NK-92 (cell line): Measurements from ENCODE around the gene TTLL8.

Experiments
- DNase-seq: peaks from one replicate; lab custom pipeline; 2025; ENCODE audit not compliant: unreplicated experiment; lab: John Stamatoyannopoulos, UW

The TTLL8 gene

DNA sequence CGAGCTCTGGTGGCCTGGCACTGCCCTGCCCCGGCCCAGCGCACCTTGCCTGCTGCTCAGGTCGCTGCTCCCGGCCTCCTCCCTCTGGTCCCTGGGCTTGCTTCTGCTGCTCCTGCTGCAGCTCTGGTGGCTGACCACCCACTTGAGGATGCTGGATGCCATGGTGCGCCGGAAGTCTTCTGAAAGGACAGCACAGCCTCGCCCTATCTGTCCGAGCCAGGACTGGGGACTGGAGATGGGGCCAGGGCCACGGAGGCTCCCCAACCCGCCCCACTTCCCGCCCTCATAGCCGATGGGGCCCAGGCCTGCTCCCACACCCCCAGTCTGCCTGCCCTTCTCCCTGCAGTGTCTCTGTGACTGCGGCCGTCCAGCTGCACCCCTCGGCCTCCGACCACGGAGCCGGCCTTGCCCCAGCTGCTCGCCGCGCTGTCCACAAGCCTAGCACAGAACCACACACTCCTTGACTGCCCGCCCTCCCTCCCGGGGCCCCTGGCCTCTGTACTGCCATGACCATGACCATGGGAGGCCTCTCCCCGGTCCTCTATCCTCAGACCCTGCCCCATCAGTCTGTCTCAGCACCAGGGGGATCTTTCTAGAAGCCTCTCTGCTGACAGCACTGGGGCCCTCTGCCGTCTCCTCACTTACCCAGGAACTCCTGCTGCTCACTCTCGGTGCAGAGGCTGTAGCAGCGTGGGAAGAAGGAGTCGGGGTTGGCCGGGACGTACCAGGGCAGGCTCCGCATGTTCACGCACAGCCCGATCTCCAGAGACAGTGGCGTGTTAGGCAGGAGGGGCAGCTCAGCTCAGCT, 12.7 kb downstream of the TTLL8 start:
- no peak for DNase-seq

DNA sequence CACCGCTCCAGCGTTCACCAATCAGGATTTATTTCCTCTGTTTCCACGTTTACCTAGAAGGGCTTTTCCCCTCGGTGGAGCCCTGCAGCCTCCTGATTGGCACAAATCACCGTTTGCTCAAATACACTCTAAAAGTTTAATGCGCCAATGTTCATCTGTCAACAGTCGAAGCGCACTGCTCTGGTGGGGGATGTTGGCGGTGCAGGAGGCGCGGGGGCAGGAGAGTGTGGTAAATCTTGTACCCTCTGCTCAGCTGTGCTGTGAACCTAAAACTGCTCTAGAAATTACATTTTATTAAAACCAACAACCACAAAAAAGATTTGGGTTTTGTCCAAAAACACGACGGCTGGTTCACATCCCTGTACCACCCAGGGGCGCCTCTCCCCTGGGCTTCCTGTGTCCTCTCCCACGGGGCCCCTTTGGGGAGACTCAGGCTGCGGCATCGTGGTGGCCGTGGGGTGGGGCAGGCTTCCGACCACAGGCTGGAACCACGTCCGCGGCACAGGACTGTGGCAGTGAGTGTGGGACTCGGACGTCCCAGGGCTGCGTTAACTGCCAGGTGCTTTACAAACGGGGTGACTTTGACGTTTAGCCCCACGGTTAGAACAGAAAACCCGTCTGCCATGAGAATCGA, 13.5 kb downstream of the TTLL8 start:
- no peak for DNase-seq

DNA sequence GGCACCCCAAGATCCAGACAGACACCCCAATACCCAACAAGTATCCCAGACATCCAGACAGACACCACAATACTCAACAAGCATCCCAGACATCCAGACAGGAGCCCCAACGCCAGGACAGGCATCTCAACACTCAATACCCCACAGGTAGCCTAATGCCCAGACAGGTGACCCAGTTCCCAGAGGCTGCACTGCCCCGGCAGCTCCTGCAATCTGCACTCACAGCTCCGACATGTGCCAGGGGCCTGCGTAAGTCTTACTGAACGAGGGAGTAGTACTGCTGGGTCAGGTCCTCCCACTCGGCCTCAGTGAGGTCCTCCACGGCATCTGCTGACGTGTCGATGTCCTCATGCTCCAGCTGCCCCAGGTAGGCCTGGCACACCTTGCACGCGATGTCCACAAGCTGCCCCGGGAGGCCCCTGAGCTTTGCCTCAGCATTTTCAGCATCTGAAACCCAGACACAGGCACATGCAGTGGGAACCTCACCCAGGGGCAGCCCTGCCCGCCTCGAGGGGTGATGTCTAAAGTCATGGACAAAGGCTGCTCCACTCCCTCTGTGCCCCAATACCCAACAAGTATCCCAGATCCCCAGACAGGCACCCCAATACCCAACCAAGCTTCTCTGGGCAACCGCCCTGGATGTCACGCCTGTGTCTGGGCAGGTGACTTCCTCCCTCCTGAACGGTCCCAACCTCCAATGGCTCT, 16.6 kb downstream of the TTLL8 start:
- no peak for DNase-seq

- no peak for DNase-seq
These were observed 17.4 kb downstream of the TTLL8 start for GRCh38 chr22:50040717-50041116.

DNA sequence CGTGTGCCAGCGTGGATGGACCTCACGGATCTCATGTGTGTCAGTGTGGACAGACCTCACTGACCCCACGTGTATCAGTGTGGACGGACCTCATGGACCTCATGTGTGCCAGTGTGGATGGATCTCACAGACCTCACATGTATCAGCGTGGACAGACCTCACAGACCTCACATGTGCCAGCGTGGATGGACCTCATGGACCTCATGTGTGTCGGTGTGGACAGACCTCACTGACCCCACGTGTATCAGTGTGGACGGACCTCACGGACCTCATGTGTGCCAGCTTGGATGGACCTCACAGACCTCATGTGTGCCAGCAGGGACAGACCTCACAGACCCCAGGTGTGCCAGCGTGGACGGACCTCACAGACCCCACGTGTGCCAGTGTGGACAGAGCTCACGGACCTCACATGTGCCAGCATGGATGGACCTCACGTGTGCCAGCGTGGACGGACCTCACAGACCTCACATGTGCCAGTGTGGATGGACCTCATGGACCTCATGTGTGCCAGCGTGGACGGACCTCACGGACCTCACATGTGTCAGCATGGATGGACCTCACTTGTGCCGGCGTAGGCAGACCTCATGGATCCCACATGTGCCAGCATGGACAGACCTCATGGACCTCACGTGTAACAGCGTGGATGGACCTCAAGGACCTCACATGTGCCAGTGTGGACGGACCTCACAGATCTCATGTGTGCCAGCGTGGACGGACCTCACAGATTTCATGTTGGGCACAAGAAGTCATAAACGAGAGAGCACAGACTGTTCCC, 18.2 kb downstream of the TTLL8 start:
- DNase-seq, result no peak

DNA sequence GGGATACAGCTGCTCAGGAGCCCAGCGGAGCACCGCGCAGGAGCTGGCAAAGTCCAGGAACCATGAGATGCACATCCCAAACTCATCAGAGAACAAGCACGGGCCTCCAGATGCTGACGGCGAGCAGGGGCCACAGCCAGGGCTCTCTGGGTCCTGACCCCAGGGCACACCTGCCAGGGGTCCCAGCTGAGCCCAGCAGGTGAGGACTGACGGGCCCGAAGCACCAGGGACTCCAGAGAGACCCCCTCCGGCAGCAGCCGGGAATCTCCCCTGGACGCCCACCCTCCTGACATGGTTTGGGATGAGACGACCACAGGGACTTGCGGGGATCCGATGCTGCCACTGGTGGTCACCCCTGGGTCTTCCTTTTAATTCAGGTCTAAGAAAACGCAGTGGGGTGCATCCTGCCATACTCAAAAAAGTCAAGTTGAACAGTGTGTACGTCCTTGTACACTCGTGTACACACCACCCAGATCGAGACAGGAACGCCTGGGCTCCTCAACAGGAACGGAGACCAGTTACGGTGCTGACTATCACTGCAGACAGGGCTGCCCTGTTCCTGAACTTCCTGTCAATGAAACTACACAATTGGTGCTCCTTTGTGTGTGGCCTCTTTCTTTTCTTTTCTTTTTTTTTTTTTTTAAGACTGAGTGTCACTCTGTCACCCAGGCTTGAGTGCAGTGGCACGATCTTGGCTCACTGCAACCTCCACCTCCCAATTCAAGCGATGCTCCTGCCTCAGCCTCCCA, 21.9 kb downstream of the TTLL8 start:
- DNase-seq, result no peak

GRCh38 chr22:50035131-50035881, 22.8 kb downstream of the TTLL8 start:
- DNase-seq, result no peak

DNA sequence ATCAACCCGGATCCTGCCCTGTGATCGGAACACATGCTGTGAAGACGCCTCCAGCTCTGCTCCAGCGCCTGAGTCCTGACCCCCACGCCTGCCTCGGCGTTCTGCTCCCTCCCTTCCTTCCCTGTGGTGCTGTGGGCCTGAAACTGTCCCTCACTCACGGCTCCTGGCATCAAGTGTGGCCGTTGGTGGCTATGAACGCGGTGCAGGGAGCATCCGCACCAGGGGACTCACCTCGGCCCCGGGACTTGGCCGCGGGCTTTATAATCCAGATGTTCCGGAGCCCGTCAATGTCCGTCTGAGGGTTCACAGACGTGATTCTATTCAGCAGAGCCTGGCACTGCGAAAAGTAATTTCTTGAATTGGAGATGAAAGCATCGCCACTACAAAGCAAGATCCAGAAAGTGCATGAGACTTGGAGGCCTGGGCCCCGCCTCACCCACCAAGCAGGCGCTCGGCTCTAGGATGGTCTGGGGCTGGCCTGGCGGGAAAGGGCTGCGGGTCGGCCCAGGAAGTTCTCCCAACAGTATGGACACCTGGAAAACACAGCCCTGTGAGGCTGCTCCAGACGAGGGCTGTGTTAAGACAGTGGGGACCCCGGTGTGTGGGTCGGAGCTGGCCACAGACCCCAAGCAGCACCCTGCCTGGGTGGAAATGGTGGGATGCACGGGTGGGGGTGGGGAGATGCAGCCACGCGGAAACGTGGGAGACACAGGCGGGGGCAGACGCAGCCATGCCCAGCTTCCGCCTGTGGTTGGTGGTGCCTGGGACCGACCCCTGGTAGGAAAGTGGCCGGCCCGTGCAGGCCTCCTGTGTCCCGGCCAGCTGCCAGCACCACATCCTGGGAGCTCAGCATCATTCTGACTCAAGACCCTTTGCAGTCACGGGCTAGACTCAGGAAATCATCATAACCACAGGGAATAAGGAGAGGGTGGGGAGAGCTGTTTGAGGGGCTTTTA, 23.7 kb downstream of the TTLL8 start:
- DNase-seq, result no peak

DNA sequence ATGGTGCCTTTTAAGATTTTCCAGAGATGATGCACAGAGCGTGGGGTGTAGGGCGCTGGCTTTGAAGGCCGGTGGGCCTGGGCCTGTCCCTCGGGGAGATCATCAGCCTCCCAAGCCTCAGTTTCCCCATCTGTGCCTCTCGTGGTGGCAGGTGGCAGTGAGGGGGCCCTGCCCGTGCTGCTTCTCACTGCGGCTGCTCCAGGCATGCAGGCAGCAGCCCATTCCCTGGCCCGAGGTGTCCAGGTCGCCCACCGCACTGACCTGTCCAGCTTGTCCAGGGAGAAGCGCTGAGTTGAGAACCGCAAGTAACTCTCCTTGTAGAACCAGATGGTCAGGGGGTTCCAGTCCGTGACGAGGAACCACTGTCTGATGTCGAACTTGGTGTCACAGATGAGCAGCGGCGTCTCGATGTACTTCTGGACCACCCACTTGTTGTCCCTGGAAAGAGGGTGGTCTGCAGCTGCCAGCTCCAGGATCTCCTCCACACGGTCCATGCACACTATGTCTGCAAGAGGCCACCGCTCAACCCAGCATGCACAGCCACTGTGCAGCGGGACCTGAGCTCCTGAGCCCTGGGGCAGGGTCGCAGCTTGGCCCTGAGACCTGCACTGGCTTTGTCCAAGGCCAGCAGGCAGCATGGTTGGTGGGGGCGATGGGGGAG, 25.0 kb downstream of the TTLL8 start:
- DNase-seq, result no peak

- no peak for DNase-seq
These were observed 25.8 kb downstream of the TTLL8 start for GRCh38 chr22:50032109-50032871.

DNA sequence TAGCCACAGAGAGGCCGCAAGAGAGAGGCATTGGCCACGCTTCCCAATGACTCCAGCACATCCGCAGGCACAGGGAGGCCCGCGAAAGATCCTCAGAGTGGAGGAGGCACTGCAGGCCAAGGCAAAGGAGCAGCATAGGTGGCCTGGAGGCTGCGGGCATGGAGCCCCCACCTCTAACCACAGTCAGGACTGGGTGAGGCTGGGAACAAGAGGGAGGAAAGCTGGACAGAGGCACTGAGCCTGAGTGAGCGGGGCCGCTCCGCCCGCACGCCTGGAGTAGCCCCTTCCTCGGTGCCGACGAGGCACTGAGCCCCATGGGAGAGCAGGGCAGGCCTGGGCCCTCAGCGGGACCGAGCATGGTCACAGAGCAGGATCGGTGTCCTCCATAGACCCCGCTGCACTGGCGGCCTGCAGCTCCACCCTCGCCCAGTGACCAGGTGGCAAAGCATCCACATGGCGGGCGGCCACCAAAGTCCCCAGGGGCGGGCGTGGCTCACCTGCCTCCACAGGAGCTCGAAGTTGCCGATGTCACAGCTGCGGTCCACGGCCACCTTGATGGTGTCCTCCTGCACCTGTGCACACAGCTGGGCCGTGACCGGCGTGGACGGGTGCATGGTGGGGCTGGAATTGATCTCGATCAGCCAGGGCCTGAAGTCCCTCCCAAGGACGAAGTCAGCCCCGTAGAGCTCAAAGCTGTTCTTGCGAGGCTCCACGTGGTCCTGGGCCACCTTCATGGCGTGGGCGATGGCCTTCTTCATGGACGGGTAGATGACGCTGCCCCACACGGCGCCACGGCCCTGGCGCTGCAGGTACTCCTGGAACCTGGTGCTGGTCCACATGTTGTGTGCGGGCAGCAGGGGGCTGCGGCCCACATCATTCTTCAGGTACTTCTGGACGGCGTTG, 26.7 kb downstream of the TTLL8 start:
- DNase-seq, result no peak

GRCh38 chr22:50030297-50031188, 27.6 kb downstream of the TTLL8 start:
- no peak for DNase-seq

GRCh38 chr22:50027639-50028537, 30.2 kb downstream of the TTLL8 start:
- no peak for DNase-seq

GRCh38 chr22:50025993-50026392, 32.1 kb downstream of the TTLL8 start:
- DNase-seq, result no peak
